Measurements from ENCODE around the gene DLG2. TPM values are rescaled to one million over a fixed set of nuclear protein-coding genes. Genes with fewer than 3 reads are reported as not detected.

The DLG2 gene
- total and polyA plus RNA-seq, 2 of the 8 experiments (the other 6 are each of a cell fraction or from before 2014, with no cell fraction given): 1.7 to 14.3 TPM

DNA sequence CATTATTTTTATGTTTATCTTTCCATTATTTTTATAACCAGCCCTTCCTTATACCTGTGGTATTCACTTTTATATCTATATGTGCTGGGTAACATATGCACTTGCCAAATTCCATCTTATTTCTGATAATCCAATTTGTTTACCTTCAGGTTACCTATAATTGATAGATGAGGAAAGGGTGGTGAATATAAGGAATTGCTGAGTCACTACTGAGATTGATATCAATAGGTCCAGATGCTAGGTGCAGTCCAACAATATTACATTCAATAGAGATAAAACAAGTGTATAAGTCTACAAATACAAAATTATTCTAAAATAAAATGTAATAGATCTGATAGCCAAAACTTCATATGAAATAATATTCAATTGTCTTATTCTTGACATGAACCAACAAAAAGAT is 1582.0 kb downstream of the DLG2 start (continued):
- TF ChIP-seq, protein P1, sequence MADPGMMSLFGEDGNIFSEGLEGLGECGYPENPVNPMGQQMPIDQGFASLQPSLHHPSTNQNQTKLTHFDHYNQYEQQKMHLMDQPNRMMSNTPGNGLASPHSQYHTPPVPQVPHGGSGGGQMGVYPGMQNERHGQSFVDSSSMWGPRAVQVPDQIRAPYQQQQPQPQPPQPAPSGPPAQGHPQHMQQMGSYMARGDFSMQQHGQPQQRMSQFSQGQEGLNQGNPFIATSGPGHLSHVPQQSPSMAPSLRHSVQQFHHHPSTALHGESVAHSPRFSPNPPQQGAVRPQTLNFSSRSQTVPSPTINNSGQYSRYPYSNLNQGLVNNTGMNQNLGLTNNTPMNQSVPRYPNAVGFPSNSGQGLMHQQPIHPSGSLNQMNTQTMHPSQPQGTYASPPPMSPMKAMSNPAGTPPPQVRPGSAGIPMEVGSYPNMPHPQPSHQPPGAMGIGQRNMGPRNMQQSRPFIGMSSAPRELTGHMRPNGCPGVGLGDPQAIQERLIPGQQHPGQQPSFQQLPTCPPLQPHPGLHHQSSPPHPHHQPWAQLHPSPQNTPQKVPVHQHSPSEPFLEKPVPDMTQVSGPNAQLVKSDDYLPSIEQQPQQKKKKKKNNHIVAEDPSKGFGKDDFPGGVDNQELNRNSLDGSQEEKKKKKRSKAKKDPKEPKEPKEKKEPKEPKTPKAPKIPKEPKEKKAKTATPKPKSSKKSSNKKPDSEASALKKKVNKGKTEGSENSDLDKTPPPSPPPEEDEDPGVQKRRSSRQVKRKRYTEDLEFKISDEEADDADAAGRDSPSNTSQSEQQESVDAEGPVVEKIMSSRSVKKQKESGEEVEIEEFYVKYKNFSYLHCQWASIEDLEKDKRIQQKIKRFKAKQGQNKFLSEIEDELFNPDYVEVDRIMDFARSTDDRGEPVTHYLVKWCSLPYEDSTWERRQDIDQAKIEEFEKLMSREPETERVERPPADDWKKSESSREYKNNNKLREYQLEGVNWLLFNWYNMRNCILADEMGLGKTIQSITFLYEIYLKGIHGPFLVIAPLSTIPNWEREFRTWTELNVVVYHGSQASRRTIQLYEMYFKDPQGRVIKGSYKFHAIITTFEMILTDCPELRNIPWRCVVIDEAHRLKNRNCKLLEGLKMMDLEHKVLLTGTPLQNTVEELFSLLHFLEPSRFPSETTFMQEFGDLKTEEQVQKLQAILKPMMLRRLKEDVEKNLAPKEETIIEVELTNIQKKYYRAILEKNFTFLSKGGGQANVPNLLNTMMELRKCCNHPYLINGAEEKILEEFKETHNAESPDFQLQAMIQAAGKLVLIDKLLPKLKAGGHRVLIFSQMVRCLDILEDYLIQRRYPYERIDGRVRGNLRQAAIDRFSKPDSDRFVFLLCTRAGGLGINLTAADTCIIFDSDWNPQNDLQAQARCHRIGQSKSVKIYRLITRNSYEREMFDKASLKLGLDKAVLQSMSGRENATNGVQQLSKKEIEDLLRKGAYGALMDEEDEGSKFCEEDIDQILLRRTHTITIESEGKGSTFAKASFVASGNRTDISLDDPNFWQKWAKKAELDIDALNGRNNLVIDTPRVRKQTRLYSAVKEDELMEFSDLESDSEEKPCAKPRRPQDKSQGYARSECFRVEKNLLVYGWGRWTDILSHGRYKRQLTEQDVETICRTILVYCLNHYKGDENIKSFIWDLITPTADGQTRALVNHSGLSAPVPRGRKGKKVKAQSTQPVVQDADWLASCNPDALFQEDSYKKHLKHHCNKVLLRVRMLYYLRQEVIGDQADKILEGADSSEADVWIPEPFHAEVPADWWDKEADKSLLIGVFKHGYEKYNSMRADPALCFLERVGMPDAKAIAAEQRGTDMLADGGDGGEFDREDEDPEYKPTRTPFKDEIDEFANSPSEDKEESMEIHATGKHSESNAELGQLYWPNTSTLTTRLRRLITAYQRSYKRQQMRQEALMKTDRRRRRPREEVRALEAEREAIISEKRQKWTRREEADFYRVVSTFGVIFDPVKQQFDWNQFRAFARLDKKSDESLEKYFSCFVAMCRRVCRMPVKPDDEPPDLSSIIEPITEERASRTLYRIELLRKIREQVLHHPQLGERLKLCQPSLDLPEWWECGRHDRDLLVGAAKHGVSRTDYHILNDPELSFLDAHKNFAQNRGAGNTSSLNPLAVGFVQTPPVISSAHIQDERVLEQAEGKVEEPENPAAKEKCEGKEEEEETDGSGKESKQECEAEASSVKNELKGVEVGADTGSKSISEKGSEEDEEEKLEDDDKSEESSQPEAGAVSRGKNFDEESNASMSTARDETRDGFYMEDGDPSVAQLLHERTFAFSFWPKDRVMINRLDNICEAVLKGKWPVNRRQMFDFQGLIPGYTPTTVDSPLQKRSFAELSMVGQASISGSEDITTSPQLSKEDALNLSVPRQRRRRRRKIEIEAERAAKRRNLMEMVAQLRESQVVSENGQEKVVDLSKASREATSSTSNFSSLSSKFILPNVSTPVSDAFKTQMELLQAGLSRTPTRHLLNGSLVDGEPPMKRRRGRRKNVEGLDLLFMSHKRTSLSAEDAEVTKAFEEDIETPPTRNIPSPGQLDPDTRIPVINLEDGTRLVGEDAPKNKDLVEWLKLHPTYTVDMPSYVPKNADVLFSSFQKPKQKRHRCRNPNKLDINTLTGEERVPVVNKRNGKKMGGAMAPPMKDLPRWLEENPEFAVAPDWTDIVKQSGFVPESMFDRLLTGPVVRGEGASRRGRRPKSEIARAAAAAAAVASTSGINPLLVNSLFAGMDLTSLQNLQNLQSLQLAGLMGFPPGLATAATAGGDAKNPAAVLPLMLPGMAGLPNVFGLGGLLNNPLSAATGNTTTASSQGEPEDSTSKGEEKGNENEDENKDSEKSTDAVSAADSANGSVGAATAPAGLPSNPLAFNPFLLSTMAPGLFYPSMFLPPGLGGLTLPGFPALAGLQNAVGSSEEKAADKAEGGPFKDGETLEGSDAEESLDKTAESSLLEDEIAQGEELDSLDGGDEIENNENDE (IDR thresholded peaks at IDR 0.05; ENCODE audit: insufficient replicate concordance, low read length): no peak
- TF ChIP-seq EGR1 (IDR thresholded peaks at IDR 0.05; ENCODE audit: borderline replicate concordance, low read depth, low read length) (no peak), EZH2 (IDR thresholded peaks at IDR 0.05; ENCODE audit: low read depth, low read length, severe bottlenecking) (no peak), SIRT6 (IDR thresholded peaks at IDR 0.05; ENCODE audit: low read length) (no peak)
